GM19193 (cell line): ENCODE measurements around the gene MOB3A.

Experiments
- POLR2A ChIP-seq: IDR thresholded peaks from 4 replicates; pipeline ENCODE4 v1.6.1; 2011; ENCODE audit not compliant: insufficient read depth, insufficient read length; ENCODE audit errors: extremely low read depth

MOB3A gene

DNA sequence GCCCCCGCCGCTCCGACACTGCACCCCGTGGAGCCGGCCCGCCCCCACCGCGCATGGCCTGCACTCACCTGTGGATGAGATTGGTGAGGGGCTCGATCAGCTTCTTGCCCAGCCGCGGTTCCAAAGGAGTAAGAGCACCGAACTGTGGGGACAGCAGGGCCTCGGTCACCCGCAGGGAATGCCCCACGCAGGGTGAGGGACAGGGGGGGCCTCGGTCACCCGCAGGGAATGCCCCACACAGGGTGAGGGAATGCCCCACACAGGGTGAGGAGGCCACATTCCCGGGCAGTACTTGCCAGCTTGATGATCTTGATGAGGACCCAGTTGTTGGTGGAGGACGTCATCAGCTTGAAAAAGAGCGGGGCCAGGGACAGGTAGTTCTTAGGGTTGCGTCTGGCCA lies 32.9 kb upstream of the MOB3A start:
- TF ChIP-seq POLR2A = no peak

- TF ChIP-seq POLR2A = no peak
Observed at GRCh38 chr19:2127758-2128157, 31.6 kb upstream of the MOB3A start.

- no peak for TF ChIP-seq POLR2A
Observed at GRCh38 chr19:2126879-2127518, 30.9 kb upstream of the MOB3A start.

DNA sequence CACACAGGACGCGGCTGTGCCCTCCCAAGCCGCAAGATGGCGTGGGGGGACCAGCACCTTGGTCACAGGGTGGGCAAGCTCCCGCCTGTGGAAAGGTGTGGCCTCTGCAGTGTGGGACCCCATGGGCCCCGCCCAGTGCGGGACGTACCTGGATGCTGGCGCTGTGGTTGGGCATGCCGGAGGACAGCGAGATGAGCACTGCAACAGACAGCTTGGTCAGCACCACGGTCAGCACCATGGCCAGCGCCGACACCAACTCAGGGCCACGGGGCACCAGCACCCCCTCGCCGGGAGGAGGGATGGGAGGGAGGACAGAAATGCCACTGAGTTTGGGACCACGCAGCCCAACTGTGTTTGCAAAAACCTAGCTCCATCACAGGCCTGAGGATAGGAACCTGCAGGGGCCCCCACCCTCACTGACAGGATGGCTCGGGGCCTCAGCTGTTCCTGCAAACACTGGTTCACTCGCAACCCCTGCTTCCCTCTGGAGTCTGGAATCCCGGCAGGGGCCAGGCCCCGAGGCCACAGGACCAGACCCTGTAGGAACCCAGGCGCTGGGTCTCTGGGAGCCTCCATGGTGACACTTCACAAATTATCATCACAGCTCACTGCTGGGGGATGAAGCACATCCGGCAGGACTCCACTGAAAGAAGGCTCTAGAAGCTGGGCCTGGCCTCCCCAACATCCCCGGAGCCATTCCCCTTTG lies 27.7 kb upstream of the MOB3A start:
- no peak for TF ChIP-seq POLR2A

- TF ChIP-seq POLR2A = no peak
Observed at GRCh38 chr19:2122982-2123381, 26.9 kb upstream of the MOB3A start.

DNA sequence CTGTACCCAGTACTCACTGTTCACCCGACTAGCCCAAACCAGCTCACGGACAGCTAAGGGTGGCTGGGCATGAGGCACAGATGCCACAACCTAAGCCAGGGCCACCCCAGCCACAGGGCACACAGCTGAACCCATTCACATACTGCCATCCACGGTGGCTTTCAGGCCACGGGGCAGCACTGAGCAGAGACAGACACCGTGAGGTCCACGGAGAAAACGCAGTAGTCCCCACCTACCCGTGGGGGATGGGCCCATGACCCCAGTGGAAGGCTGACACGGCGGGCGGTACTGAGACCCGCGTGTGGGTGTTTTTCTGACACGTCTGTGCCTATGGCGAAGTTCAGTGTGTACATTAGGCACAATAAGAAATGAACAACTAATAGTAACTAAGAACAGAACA lies 26.1 kb upstream of the MOB3A start:
- TF ChIP-seq POLR2A = no peak

GRCh38 chr19:2121416-2122051 lies 25.4 kb upstream of the MOB3A start:
- TF ChIP-seq POLR2A = no peak

GRCh38 chr19:2120821-2121220 lies 24.7 kb upstream of the MOB3A start:
- no peak for TF ChIP-seq POLR2A

GRCh38 chr19:2119921-2120785 lies 24.0 kb upstream of the MOB3A start:
- TF ChIP-seq POLR2A = no peak

GRCh38 chr19:2118438-2118837 lies 22.3 kb upstream of the MOB3A start:
- TF ChIP-seq POLR2A = no peak

- TF ChIP-seq POLR2A = no peak
Observed at GRCh38 chr19:2117215-2117960, 21.3 kb upstream of the MOB3A start.

GRCh38 chr19:2116507-2116906 lies 20.4 kb upstream of the MOB3A start:
- no peak for TF ChIP-seq POLR2A

DNA sequence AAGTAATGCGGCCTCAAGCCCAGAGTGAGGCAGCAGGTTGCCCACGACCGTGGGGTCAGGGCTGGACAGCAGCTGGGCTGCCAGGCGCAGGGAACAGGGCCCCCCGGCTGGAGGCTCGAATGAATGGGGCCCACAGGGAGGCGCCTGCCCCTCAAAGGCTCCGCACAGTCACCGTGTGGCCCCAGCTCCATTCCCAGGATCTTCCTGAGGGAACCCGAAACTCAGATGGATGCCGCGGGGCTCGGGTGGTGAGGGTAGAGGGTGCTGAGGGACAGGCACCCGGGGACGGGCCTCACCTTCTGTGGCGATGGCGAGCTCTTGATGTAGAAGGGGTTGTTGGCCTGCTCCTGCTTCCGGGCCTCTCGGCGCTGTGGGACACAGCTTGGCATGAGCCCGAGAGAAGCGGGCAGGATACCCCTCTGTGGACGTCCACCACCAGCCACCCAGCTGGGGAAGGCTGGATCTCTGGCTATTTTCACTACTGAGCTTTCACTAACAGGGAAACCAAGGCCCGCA lies 19.8 kb upstream of the MOB3A start:
- no peak for TF ChIP-seq POLR2A

DNA sequence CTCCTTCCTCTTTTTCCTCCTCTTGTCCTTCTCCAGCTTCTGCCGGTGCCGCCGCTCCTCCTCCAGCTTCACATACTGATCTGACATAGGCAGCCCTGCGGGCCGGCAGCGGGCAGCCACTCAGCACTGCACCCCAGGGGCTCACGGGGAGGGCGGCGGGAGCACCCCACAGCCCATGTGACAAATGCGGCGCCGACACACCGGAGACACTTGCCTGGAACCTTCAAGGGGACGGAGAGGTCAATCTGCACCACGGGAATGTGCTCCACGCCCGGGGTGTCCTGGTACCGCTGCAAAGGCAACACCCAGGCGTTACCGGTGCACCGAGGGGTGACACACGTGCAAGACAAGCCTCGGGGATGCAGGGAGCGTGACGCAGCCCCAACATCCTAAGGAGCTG lies 19.2 kb upstream of the MOB3A start:
- no peak for TF ChIP-seq POLR2A
